HepG2 (cell line): ENCODE results near the gene LHX1. TPM values are rescaled to one million over a fixed set of nuclear protein-coding genes. Genes with fewer than 3 reads are reported as not detected.

ENCODE experiments used
- ATAC-seq: fragments of 200-7000 bp; cut with Tn5 transposase; 3 replicates; pipeline ENCODE4 v1.9.1; 2020; ENCODE audit warnings: mild to moderate bottlenecking, moderate library complexity
- Bru-seq: library from RNA; stranded (reverse); fragments of 400-500 nt; gene quantifications from one replicate; lab custom pipeline; 2021; lab: Mats Ljungman, UMichigan
- BruChase-seq, 2 experiments: library from RNA; stranded (reverse); fragments of 400-500 nt; gene quantifications; one replicate each; lab custom pipeline; 2021; lab: Mats Ljungman, UMichigan
- BruUV-seq: library from RNA; stranded (reverse); fragments of 400-500 nt; replicated peaks from 2 replicates; lab custom pipeline; 2021; lab: Mats Ljungman, UMichigan
- CTCF ChIA-PET: fragments of 300-600 bp; formaldehyde crosslinking; extraction: SDS; loops from one replicate; lab custom pipeline; 2021; ENCODE audit warnings: low total read pairs, inconsistent platforms, low intra/inter-chr PET ratio; lab: Yijun Ruan, JAX
- POLR2A ChIA-PET: fragments of 350-600 bp; sonication (Branson Sonifier 250); formaldehyde crosslinking; loops from one replicate; lab custom pipeline; 2020; ENCODE audit warnings: antibody characterized with exemption, inconsistent platforms; lab: Yijun Ruan, JAX
- DNase-seq: peaks from one replicate; pipeline ENCODE4 v3.0.0-alpha.2; 2015; ENCODE audit warnings: low spot score
- FAIRE-seq: peaks from 3 replicates; lab custom pipeline; 2011; peaks lifted over from hg19 to GRCh38; lab: Jason Lieb, UNC
- H2AFZ ChIP-seq: one replicate; pipeline ENCODE4 v1.6.1; 2011; ENCODE audit warnings: low read length, inconsistent platforms
- H3K27ac ChIP-seq: fragments of 300-600 bp; 3 replicates; pipeline ENCODE4 v1.8.0; 2011; ENCODE audit warnings: mixed run types, mild to moderate bottlenecking, mixed read lengths, low read length, inconsistent platforms; ENCODE audit not compliant: insufficient read depth; ENCODE audit errors: extremely low read length
- H3K27me3 ChIP-seq, 2 experiments: fragments of 200-600 bp in 1 of 2; 2 replicates in 1 of 2; 3 replicates in 1 of 2; pipeline versions ENCODE4 v1.6.0 to v1.8.0; 2011; ENCODE audit warnings: low read length in 2 of 2, mild to moderate bottlenecking in 2 of 2, moderate library complexity in 2 of 2, inconsistent platforms in 1 of 2; ENCODE audit not compliant: insufficient read depth in 2 of 2, control insufficient read depth in 1 of 2
- H3K36me3 ChIP-seq, 2 experiments: fragments of 200-600 bp in 1 of 2; replicated peaks in 1 of 2; 2 replicates in 1 of 2; 3 replicates in 1 of 2; pipeline versions ENCODE4 v1.5.1 to v1.8.0; 2011; ENCODE audit warnings: low read length in 2 of 2, inconsistent platforms in 1 of 2; ENCODE audit not compliant: insufficient read depth in 2 of 2, control insufficient read depth in 1 of 2
- H3K4me1 ChIP-seq: 2 replicates; pipeline ENCODE4 v1.5.1; 2012; ENCODE audit warnings: low read length, inconsistent platforms; ENCODE audit not compliant: insufficient read depth
- H3K4me2 ChIP-seq: 2 replicates; pipeline ENCODE4 v1.6.0; 2011; ENCODE audit warnings: low read depth, low read length, inconsistent platforms
- H3K4me3 ChIP-seq, 3 experiments: fragments of 200-600 bp in 1 of 3; sonication (generic), shearing (Covaris generic) in 1 of 3; replicated peaks in 1 of 3; 2 replicates each; pipeline ENCODE4 v1.5.1; 2011 to 2016; ENCODE audit warnings: low read length in 3 of 3, inconsistent platforms in 2 of 3, low read depth in 2 of 3, mild to moderate bottlenecking in 2 of 3, control low read depth in 1 of 3, mixed read lengths in 1 of 3; ENCODE audit not compliant: insufficient read depth in 1 of 3
- H3K79me2 ChIP-seq: one replicate; pipeline ENCODE4 v1.6.1; 2011; ENCODE audit warnings: low read length, inconsistent platforms; ENCODE audit not compliant: insufficient read depth
- H3K9ac ChIP-seq: 2 replicates; pipeline ENCODE4 v1.6.0; 2011; ENCODE audit warnings: mild to moderate bottlenecking, low read depth, low read length, inconsistent platforms; ENCODE audit not compliant: insufficient read depth
- H3K9me3 ChIP-seq: 2 replicates; pipeline ENCODE4 v1.5.1; 2012; ENCODE audit warnings: mild to moderate bottlenecking, low read length
- H4K20me1 ChIP-seq: 2 replicates; pipeline ENCODE4 v1.6.0; 2011; ENCODE audit warnings: inconsistent platforms, mild to moderate bottlenecking, low read length, moderate library complexity; ENCODE audit not compliant: insufficient read depth
- AFF4 ChIP-seq: sonication (generic); formaldehyde crosslinking; IDR thresholded peaks from 2 replicates; pipeline ENCODE4 v1.4.0; 2020; ENCODE audit warnings: missing genetic modification reagents
- KLF15 ChIP-seq: sonication (generic); formaldehyde crosslinking; IDR thresholded peaks from 2 replicates; pipeline ENCODE4 v1.8.1; 2023; ENCODE audit warnings: borderline replicate concordance, mild to moderate bottlenecking, inconsistent platforms, missing genetic modification reagents, mixed read lengths
- RNF2 ChIP-seq: fragments of 450-650 bp; conservative IDR thresholded peaks from 2 replicates; pipeline ENCODE4 v1.6.1; 2016; ENCODE audit warnings: low read depth
- RNF219 ChIP-seq: sonication (generic); formaldehyde crosslinking; IDR thresholded peaks from 2 replicates; pipeline ENCODE4 v1.5.0; 2020; ENCODE audit warnings: mild to moderate bottlenecking, missing genetic modification reagents
- TRIM24 ChIP-seq: sonication (generic); formaldehyde crosslinking; IDR thresholded peaks from 2 replicates; pipeline ENCODE4 v1.8.0; 2022; ENCODE audit warnings: mild to moderate bottlenecking, missing genetic modification reagents
- ZNF282 ChIP-seq: fragments of 450-650 bp; IDR thresholded peaks from 2 replicates; pipeline ENCODE4 v1.6.1; 2018; ENCODE audit not compliant: partially characterized antibody
- ZNF704 ChIP-seq: sonication (generic); formaldehyde crosslinking; IDR thresholded peaks from 2 replicates; pipeline ENCODE4 v1.8.1; 2023; ENCODE audit warnings: mild to moderate bottlenecking, inconsistent platforms, moderate library complexity, missing genetic modification reagents, borderline replicate concordance
- ZNF768 ChIP-seq: sonication (generic); formaldehyde crosslinking; IDR thresholded peaks from 2 replicates; pipeline ENCODE4 v1.4.0; 2020; ENCODE audit warnings: missing genetic modification reagents
- ZNF788 ChIP-seq: sonication (generic); formaldehyde crosslinking; IDR thresholded peaks from 2 replicates; pipeline ENCODE4 v1.5.0; 2020; ENCODE audit warnings: mild to moderate bottlenecking, missing genetic modification reagents, borderline replicate concordance
- WGBS: methylation state at CpG from one replicate; pipeline ENCODE4 v1.1.6; 2017; ENCODE audit warnings: low lambda C conversion rate; 5-methylcytosine and 5-hydroxymethylcytosine counted together
- in situ Hi-C: cut with HindIII; loops from 2 replicates; pipeline ENCODE4 v1.10.0; 2017; ENCODE audit warnings: low pct_unique_long_range_greater_than_20kb; ENCODE audit not compliant: extremely low pct_ligation_motif_present
- intact Hi-C: fragments of 100-400 bp; cut with micrococcal nuclease; formaldehyde crosslinking; loops from one replicate; pipeline ENCODE4 v1.10.0; 2022; ENCODE audit not compliant: unreplicated experiment
- long read RNA-seq, 2 experiments: library from RNA in 1 of 2; library from polyadenylated mRNA in 1 of 2; stranded (forward) in 1 of 2; unstranded in 1 of 2; transcript quantifications; one replicate each; pipeline ENCODE4 v2.0.0, GENCODE V29; 2019 to 2022
- polyA minus RNA-seq, 3 experiments: library from RNA; depleted of rRNA, polyadenylated mRNA; stranded (reverse); fragments of >200 nt; gene quantifications; 2 replicates each; pipeline ENCODE4 v1.2.3, GENCODE V29; 2011; ENCODE audit warnings: low replicate concordance in 1 of 3
- polyA plus RNA-seq, 8 experiments: library from polyadenylated mRNA; depleted of rRNA in 3 of 8; stranded (reverse) in 7 of 8; unstranded in 1 of 8; fragments of >200 nt; fragmentation: Illumina TruSeq in 4 of 8; extraction: Trizol in 4 of 8; gene quantifications; 2 replicates each; pipeline versions ENCODE4 v1.2.1 to v1.2.3, GENCODE V29; 2011 to 2016; ENCODE audit warnings: low read depth in 4 of 8, missing spikeins in 1 of 8, mixed read lengths in 1 of 8; ENCODE audit not compliant: insufficient read depth in 1 of 8
- total RNA-seq, 5 experiments: library from RNA; depleted of rRNA; stranded (reverse); fragments of >200 nt; fragmentation: Illumina TruSeq; extraction: Trizol; gene quantifications; 2 replicates each; pipeline ENCODE4 v1.2.3, GENCODE V29; 2016; ENCODE audit warnings: low read depth in 1 of 5

Gene LHX1
- total RNA-seq (2016; rRNA removed; fragmentation: Illumina TruSeq; extraction: Trizol) (not detected in 2 replicates), polyA plus RNA-seq (2011; rRNA removed) (not detected in 2 replicates), polyA minus RNA-seq (2011; rRNA and poly(A)+ RNA removed; ENCODE audit: low replicate concordance) (0.07 TPM in 1 of 2 replicates, not detected in the other), Bru-seq, nascent RNA (not detected), BruChase-seq, experiment 1, labeled RNA remaining after a 6-hour chase (not detected), BruChase-seq, experiment 2, labeled RNA remaining after a 2-hour chase (not detected)
- total RNA-seq (2016; cell fraction: cytosol; rRNA removed; fragmentation: Illumina TruSeq; extraction: Trizol; ENCODE audit: low read depth) = not detected in 2 replicates
- not detected in 2 replicates for total RNA-seq (2016; cell fraction: insoluble cytoplasmic fraction; rRNA removed; fragmentation: Illumina TruSeq; extraction: Trizol)
- total RNA-seq (2016; cell fraction: membrane; rRNA removed; fragmentation: Illumina TruSeq; extraction: Trizol) = not detected in 2 replicates
- not detected in 2 replicates for total RNA-seq (2016; cell fraction: nucleus; rRNA removed; fragmentation: Illumina TruSeq; extraction: Trizol)
- not detected in 2 replicates for polyA plus RNA-seq (2011; cell fraction: cytosol; rRNA removed)
- polyA plus RNA-seq (2011; cell fraction: nucleus; rRNA removed) = not detected in 2 replicates
- not detected in 2 replicates for polyA plus RNA-seq (2012)
- not detected in 2 replicates for polyA plus RNA-seq (2016; cell fraction: cytosol; fragmentation: Illumina TruSeq; extraction: Trizol; ENCODE audit: low read depth)
- not detected in 2 replicates for polyA plus RNA-seq (2016; cell fraction: insoluble cytoplasmic fraction; fragmentation: Illumina TruSeq; extraction: Trizol; ENCODE audit: low read depth)
- not detected in 2 replicates for polyA plus RNA-seq (2016; cell fraction: membrane; fragmentation: Illumina TruSeq; extraction: Trizol; ENCODE audit: low read depth)
- polyA plus RNA-seq (2016; cell fraction: nucleus; fragmentation: Illumina TruSeq; extraction: Trizol; ENCODE audit: insufficient read depth, low read depth) = not detected in 2 replicates
- polyA minus RNA-seq (2011; cell fraction: cytosol; rRNA and poly(A)+ RNA removed) = not detected in 2 replicates
- polyA minus RNA-seq (2011; cell fraction: nucleus; rRNA and poly(A)+ RNA removed) = not detected in 2 replicates
- long read RNA-seq, experiment 1 = 0 reads
- long read RNA-seq, experiment 2 = 0 reads

GRCh38 chr17:36937001-36937958 is at the start of gene LHX1:
Gene LHX1, plus strand, starts transcription at chr17:36937475. Its CDS starts 723 bp downstream, at chr17:36938198.
- Histone ChIP-seq H3K27ac (no peak within 1 kb of the TSS), H2AFZ (no peak within 1 kb of the TSS), H3K79me2 (no peaks in the 10 kb centered on the region), H3K4me3 (peak within 1 kb of the TSS; percentile 8 to 58 (median 26); a peak in 4 of 6 replicates), H3K27me3 (peaks cover 48 to 94% of the 10 kb centered on the region in 2 experiments), H3K36me3 (no peaks in the 10 kb centered on the region), H3K9ac (no peak within 1 kb of the TSS), H3K4me2 (peak within 1 kb of the TSS; percentile 66), H3K4me1 (peaks cover 57% of the 10 kb centered on the region), H4K20me1 (peaks cover 21% of the 10 kb centered on the region; the same call in 1 of the 2 replicates), H3K9me3 (no peaks in the 10 kb centered on the region)
- ChIA-PET CTCF (no interaction called here), POLR2A (interaction anchor here (1.8 kb wide), 1 partner anchor 12 kb away, joined by 7 read pairs; the partner anchor contains the start of gene AATF)
- DNase-seq (no peak), ATAC-seq (no peak), FAIRE-seq (no peak)
- BruUV-seq = no TSS peak
- 33% methylated on average over 66 of the region's 75 CpGs for WGBS
- intact Hi-C loops (no loop called here), in situ Hi-C loops (no loop called here)
- TF ChIP-seq AFF4 (CRISPR knock-in tag) (no peak), ZNF768 (CRISPR knock-in tag) (peak; percentile 61; the same call in 1 of the 2 replicates), ZNF788 (CRISPR knock-in tag) (0 out of 2 replicates have a peak, but pooled peaks have one; percentile 18), RNF2 (peak; percentile 59; the same call in 1 of the 2 replicates), TRIM24 (no peak), ZNF704 (CRISPR knock-in tag) (no peak), ZNF282 (no peak), KLF15 (CRISPR knock-in tag) (no peak), RNF219 (CRISPR knock-in tag) (no peak)
